GM18511 (cell line): ENCODE measurements around the gene SPATA25.

Experiments used
- ATAC-seq: cut with Tn5 transposase; IDR thresholded peaks from one replicate; pipeline ENCODE4 v1.9.1; 2021; ENCODE audit warnings: mild to moderate bottlenecking, moderate library complexity; ENCODE audit not compliant: unreplicated experiment

Gene SPATA25

GRCh38 chr20:45841407-45842129 lies 45.9 kb downstream of the SPATA25 start:
- ATAC-seq = no peak

- no peak for ATAC-seq
These were observed 46.7 kb downstream of the SPATA25 start for GRCh38 chr20:45840700-45841198.

- ATAC-seq = no peak
These were observed 50.6 kb downstream of the SPATA25 start for GRCh38 chr20:45836841-45837240.
